SK-N-SH (cell line): Measurements from ENCODE around the gene BAK1. TPM values are rescaled to one million over a fixed set of nuclear protein-coding genes. Genes with fewer than 3 reads are reported as not detected.

Experiments
- CTCF ChIA-PET: fragments of 300-600, 350-600 bp; formaldehyde crosslinking; extraction: SDS; loops from one replicate; lab custom pipeline; 2021; lab: Yijun Ruan, JAX
- POLR2A ChIA-PET: fragments of 350-600 bp; sonication (Branson Sonifier 250); formaldehyde crosslinking; extraction: SDS; loops from one replicate; lab custom pipeline; 2020; ENCODE audit warnings: antibody characterized with exemption, inconsistent platforms; lab: Yijun Ruan, JAX
- DNase-seq: peaks from one replicate; pipeline ENCODE4 v3.0.0; 2012
- H2AFZ ChIP-seq: fragments of 200-600 bp; sonication (generic); 2 replicates; pipeline ENCODE4 v1.8.1; 2016; ENCODE audit warnings: antibody characterized with exemption, mild to moderate bottlenecking, low read depth
- H3F3A ChIP-seq: fragments of 200-600 bp; sonication (generic); replicated peaks from 2 replicates; pipeline ENCODE3; 2016; ENCODE audit warnings: antibody characterized with exemption, mild to moderate bottlenecking; ENCODE audit not compliant: insufficient read depth
- H3K27ac ChIP-seq, 2 experiments: fragments of 200-500 bp in 1 of 2; fragments of 200-600 bp in 1 of 2; sonication (Bioruptor generic) in 1 of 2; sonication (generic), shearing (Covaris generic) in 1 of 2; 2 replicates each; pipeline versions ENCODE4 v1.5.1 to v1.6.1; 2014 to 2016; ENCODE audit warnings: low read depth in 2 of 2, inconsistent platforms in 1 of 2, low read length in 1 of 2, mild to moderate bottlenecking in 1 of 2, mixed read lengths in 1 of 2
- H3K27me3 ChIP-seq: fragments of 200-600 bp; sonication (generic), shearing (Covaris generic); 2 replicates; pipeline ENCODE4 v1.6.1; 2016; ENCODE audit warnings: mixed run types; ENCODE audit not compliant: insufficient read depth
- H3K36me3 ChIP-seq, 2 experiments: fragments of 200-500 bp in 1 of 2; fragments of 200-600 bp in 1 of 2; sonication (Bioruptor generic) in 1 of 2; sonication (generic) in 1 of 2; replicated peaks in 1 of 2; 2 replicates each; pipeline versions ENCODE3 to v1.5.1; 2014 to 2016; ENCODE audit warnings: low read length in 1 of 2, mild to moderate bottlenecking in 1 of 2; ENCODE audit not compliant: insufficient read depth in 2 of 2, control insufficient read depth in 1 of 2
- H3K4me1 ChIP-seq, 2 experiments: fragments of 200-500 bp in 1 of 2; fragments of 200-600 bp in 1 of 2; sonication (Bioruptor generic) in 1 of 2; sonication (generic), shearing (Covaris generic) in 1 of 2; 2 replicates each; pipeline versions ENCODE4 v1.5.1 to v1.6.1; 2014 to 2016; ENCODE audit warnings: low read depth in 1 of 2, low read length in 1 of 2, mixed run types in 1 of 2; ENCODE audit not compliant: insufficient read depth in 2 of 2, control insufficient read depth in 1 of 2
- H3K4me2 ChIP-seq: fragments of 200-600 bp; sonication (generic), shearing (Covaris generic); 2 replicates; pipeline ENCODE4 v1.6.1; 2017; ENCODE audit warnings: mixed run types
- H3K4me3 ChIP-seq, 2 experiments: fragments of 200-500 bp in 1 of 2; fragments of 200-600 bp in 1 of 2; sonication (Bioruptor generic) in 1 of 2; sonication (generic), shearing (Covaris generic) in 1 of 2; 2 replicates each; pipeline versions ENCODE4 v1.5.1 to v1.8.1; 2014 to 2016; ENCODE audit warnings: low read depth in 2 of 2, inconsistent platforms in 1 of 2, low read length in 1 of 2, mild to moderate bottlenecking in 1 of 2, mixed read lengths in 1 of 2, moderate library complexity in 1 of 2
- H3K79me2 ChIP-seq: fragments of 200-600 bp; sonication (generic); 2 replicates; pipeline ENCODE4 v1.8.1; 2017; ENCODE audit warnings: mild to moderate bottlenecking; ENCODE audit not compliant: insufficient read depth
- H3K9ac ChIP-seq: fragments of 200-600 bp; sonication (generic); 2 replicates; pipeline ENCODE4 v1.6.1; 2017; ENCODE audit warnings: mixed run types
- H3K9me2 ChIP-seq: fragments of 200-600 bp; sonication (generic); 2 replicates; pipeline ENCODE4 v1.6.1; 2017; ENCODE audit warnings: mixed run types
- H3K9me3 ChIP-seq: fragments of 200-600 bp; sonication (generic); 2 replicates; pipeline ENCODE4 v1.6.1; 2017; ENCODE audit warnings: mixed run types, mild to moderate bottlenecking, moderate library complexity
- H4K20me1 ChIP-seq: fragments of 200-600 bp; sonication (generic); 2 replicates; pipeline ENCODE4 v1.6.1; 2017; ENCODE audit warnings: mild to moderate bottlenecking, mixed run types; ENCODE audit not compliant: insufficient read depth
- CHD2 ChIP-seq: fragments of 150-350 bp; IDR thresholded peaks from 2 replicates; pipeline ENCODE4 v1.6.1; 2018; ENCODE audit warnings: low read length; ENCODE audit not compliant: partially characterized antibody
- CTCF ChIP-seq: fragments of 200-600 bp; sonication (generic); IDR thresholded peaks from 2 replicates; pipeline ENCODE4 v1.6.1; 2017; ENCODE audit warnings: antibody characterized with exemption, mild to moderate bottlenecking, moderate library complexity
- ELF1 ChIP-seq: IDR thresholded peaks from 2 replicates; pipeline ENCODE4 v1.4.0; 2012
- FOXJ3 ChIP-seq: sonication (generic); formaldehyde crosslinking; IDR thresholded peaks from 2 replicates; pipeline ENCODE4 v1.5.1; 2020; ENCODE audit warnings: mild to moderate bottlenecking, missing genetic modification reagents
- FOXM1 ChIP-seq: IDR thresholded peaks from 2 replicates; pipeline ENCODE4 v1.4.0; 2012; ENCODE audit warnings: low read depth, mild to moderate bottlenecking
- GABPA ChIP-seq: IDR thresholded peaks from 2 replicates; pipeline ENCODE4 v1.4.0; 2012; ENCODE audit warnings: low read depth, mild to moderate bottlenecking
- GATA2 ChIP-seq: sonication (generic); formaldehyde crosslinking; IDR thresholded peaks from 2 replicates; pipeline ENCODE4 v1.5.0; 2020; ENCODE audit warnings: mild to moderate bottlenecking, missing genetic modification reagents
- IRF3 ChIP-seq: fragments of 150-350 bp; IDR thresholded peaks from 2 replicates; pipeline ENCODE4 v1.6.1; 2016; ENCODE audit warnings: mild to moderate bottlenecking, low read depth, low read length
- JUND ChIP-seq: IDR thresholded peaks from 2 replicates; pipeline ENCODE4 v1.4.0; 2012
- NFIC ChIP-seq: IDR thresholded peaks from 2 replicates; pipeline ENCODE4 v1.4.0; 2012; ENCODE audit warnings: borderline replicate concordance
- NRF1 ChIP-seq: IDR thresholded peaks from 2 replicates; pipeline ENCODE4 v1.6.1; 2012; ENCODE audit warnings: low read depth, mild to moderate bottlenecking, low read length
- RAD21 ChIP-seq: IDR thresholded peaks from 2 replicates; pipeline ENCODE4 v1.6.1; 2012; ENCODE audit warnings: mild to moderate bottlenecking, low read length
- REST ChIP-seq: IDR thresholded peaks from 2 replicates; pipeline ENCODE4 v1.6.1; 2012; ENCODE audit warnings: mild to moderate bottlenecking, low read depth, low read length, moderate library complexity
- RFX5 ChIP-seq: IDR thresholded peaks from 2 replicates; pipeline ENCODE4 v1.6.1; 2012; ENCODE audit warnings: mild to moderate bottlenecking, improper control_type of control experiment, low read length
- SMC3 ChIP-seq: IDR thresholded peaks from 2 replicates; pipeline ENCODE4 v1.6.1; 2012; ENCODE audit warnings: low read depth, low read length, improper control_type of control experiment
- TAF1 ChIP-seq: IDR thresholded peaks from 2 replicates; pipeline ENCODE4 v1.6.1; 2012; ENCODE audit warnings: low read depth, mild to moderate bottlenecking, low read length, moderate library complexity, borderline replicate concordance
- TEAD4 ChIP-seq: IDR thresholded peaks from 2 replicates; pipeline ENCODE4 v1.4.0; 2012; ENCODE audit warnings: mild to moderate bottlenecking, borderline replicate concordance; ENCODE audit not compliant: insufficient read depth
- USF1 ChIP-seq: IDR thresholded peaks from 2 replicates; pipeline ENCODE4 v1.4.0; 2012; ENCODE audit warnings: low read depth, borderline replicate concordance
- YY1 ChIP-seq: IDR thresholded peaks from 2 replicates; pipeline ENCODE4 v1.4.0; 2012; ENCODE audit warnings: low read depth, mild to moderate bottlenecking
- ZBTB33 ChIP-seq: IDR thresholded peaks from 2 replicates; pipeline ENCODE4 v1.4.0; 2012; ENCODE audit warnings: low read depth, borderline replicate concordance
- WGBS: methylation state at CpG from one replicate; pipeline ENCODE4 v1.1.6; 2017; ENCODE audit warnings: low lambda C conversion rate; 5-methylcytosine and 5-hydroxymethylcytosine counted together
- polyA plus RNA-seq, 3 experiments: library from polyadenylated mRNA; depleted of rRNA; stranded (reverse); fragments of >200 nt; gene quantifications; 2 replicates each; pipeline ENCODE4 v1.2.3, GENCODE V29; 2012

Gene BAK1
- polyA plus RNA-seq, 1 of the 3 experiments (the other 2 are of a cell fraction) = 15.4 TPM

GRCh38 chr6:33600761-33601160 lies 20.7 kb upstream of the BAK1 start:
- Histone ChIP-seq H3K9ac (no peak overlapping the region), H3K9me3 (no peaks in the 10 kb centered on the region), H3K4me1 (peaks cover 0 to 10% of the 10 kb centered on the region in 2 experiments; a peak in 1 of 4 replicates), H4K20me1 (no peaks in the 10 kb centered on the region), H3K9me2 (no peaks in the 10 kb centered on the region), H3K4me2 (no peak overlapping the region), H3K27ac (no peak overlapping the region), H3K27me3 (no peaks in the 10 kb centered on the region), H2AFZ (no peak overlapping the region), H3K36me3 (no peaks in the 10 kb centered on the region), H3F3A (no peaks in the 10 kb centered on the region), H3K4me3 (no peak overlapping the region), H3K79me2 (no peaks in the 10 kb centered on the region)
- ChIA-PET CTCF (interaction anchor here (1.3 to 4.9 kb wide), 4 partner anchors 11 to 102 kb away, joined by 3 to 17 read pairs (median 6); no protein-coding TSS in a partner anchor), POLR2A (no interaction called here)
- DNase-seq = no peak
- WGBS = 68% methylated on average over 6 of the region's 6 CpGs
- TF ChIP-seq CHD2 (no peak), REST (no peak), YY1 (no peak), RAD21 (no peak), JUND (no peak), GATA2 (CRISPR knock-in tag) (no peak), USF1 (no peak), ZBTB33 (no peak), TEAD4 (no peak), RFX5 (no peak), ELF1 (no peak), NRF1 (no peak), NFIC (no peak), FOXM1 (no peak), IRF3 (no peak), SMC3 (no peak), CTCF (no peak), FOXJ3 (CRISPR knock-in tag) (no peak), GABPA (no peak), TAF1 (no peak)
